ENCODE data around the gene DIS3L2. TPM values are rescaled to one million over a fixed set of nuclear protein-coding genes. Genes with fewer than 3 reads are reported as not detected.
A peak's percentile ranks its signal among the peaks of the same experiment; 100 is the strongest.

DIS3L2 gene
- total RNA-seq, 1 donor from 2014 or later = 24.0 TPM

GRCh38 chr2:232124309-232124708 is 162.8 kb downstream of the DIS3L2 start:
- H3K9me3 Mint-ChIP-seq (ENCODE audit: unreplicated experiment) = no peaks in the 10 kb centered on the region
- no peaks in the 10 kb centered on the region for H3K36me3 ChIP-seq (ENCODE audit: insufficient read depth, low read length)
- no peaks in the 10 kb centered on the region for H3K79me2 ChIP-seq (ENCODE audit: insufficient read depth, low read length)
- peaks cover 8% of the 10 kb centered on the region for H4K20me1 ChIP-seq (ENCODE audit: insufficient read depth, low read length)
- no peaks in the 10 kb centered on the region for H3K27me3 ChIP-seq (ENCODE audit: insufficient read depth, low read length)
- no peak overlapping the region for H3K4me3 ChIP-seq (ENCODE audit: insufficient read depth, low read depth, low read length)
- DNase-seq (ENCODE audit: low read depth) (no peak), FAIRE-seq (no peak)
- H3K4me1 Mint-ChIP-seq (ENCODE audit: low read depth, unreplicated experiment) = peaks cover 9% of the 10 kb centered on the region
- H3K27ac Mint-ChIP-seq (ENCODE audit: unreplicated experiment) = no peak overlapping the region
- H3K27ac ChIP-seq (ENCODE audit: low read depth, low read length) = no peak overlapping the region
- no peaks in the 10 kb centered on the region for H3K27me3 Mint-ChIP-seq (ENCODE audit: low read depth, unreplicated experiment)
- TF ChIP-seq, protein P1, sequence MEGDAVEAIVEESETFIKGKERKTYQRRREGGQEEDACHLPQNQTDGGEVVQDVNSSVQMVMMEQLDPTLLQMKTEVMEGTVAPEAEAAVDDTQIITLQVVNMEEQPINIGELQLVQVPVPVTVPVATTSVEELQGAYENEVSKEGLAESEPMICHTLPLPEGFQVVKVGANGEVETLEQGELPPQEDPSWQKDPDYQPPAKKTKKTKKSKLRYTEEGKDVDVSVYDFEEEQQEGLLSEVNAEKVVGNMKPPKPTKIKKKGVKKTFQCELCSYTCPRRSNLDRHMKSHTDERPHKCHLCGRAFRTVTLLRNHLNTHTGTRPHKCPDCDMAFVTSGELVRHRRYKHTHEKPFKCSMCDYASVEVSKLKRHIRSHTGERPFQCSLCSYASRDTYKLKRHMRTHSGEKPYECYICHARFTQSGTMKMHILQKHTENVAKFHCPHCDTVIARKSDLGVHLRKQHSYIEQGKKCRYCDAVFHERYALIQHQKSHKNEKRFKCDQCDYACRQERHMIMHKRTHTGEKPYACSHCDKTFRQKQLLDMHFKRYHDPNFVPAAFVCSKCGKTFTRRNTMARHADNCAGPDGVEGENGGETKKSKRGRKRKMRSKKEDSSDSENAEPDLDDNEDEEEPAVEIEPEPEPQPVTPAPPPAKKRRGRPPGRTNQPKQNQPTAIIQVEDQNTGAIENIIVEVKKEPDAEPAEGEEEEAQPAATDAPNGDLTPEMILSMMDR (IDR thresholded peaks at IDR 0.05; ENCODE audit: insufficient read depth, low read depth, low read length) = no peak
- no peak for TF ChIP-seq EZH2 (IDR thresholded peaks at IDR 0.05; ENCODE audit: insufficient read depth, low read length)
- H3K4me1 ChIP-seq (ENCODE audit: insufficient read depth, low read length) = peaks cover 3% of the 10 kb centered on the region
- H3K36me3 Mint-ChIP-seq (ENCODE audit: low read depth, unreplicated experiment) = peaks cover 4% of the 10 kb centered on the region
- no peak overlapping the region for H3K4me2 ChIP-seq (ENCODE audit: low read length)
- H3K9ac ChIP-seq (ENCODE audit: low read length) = no peak overlapping the region
- H3K4me3 Mint-ChIP-seq (ENCODE audit: unreplicated experiment) = no peak overlapping the region
- H3K9me3 ChIP-seq (ENCODE audit: insufficient read depth, low read depth, low read length) = no peaks in the 10 kb centered on the region
- no peak overlapping the region for H2AFZ ChIP-seq (ENCODE audit: low read depth, low read length)

DNA sequence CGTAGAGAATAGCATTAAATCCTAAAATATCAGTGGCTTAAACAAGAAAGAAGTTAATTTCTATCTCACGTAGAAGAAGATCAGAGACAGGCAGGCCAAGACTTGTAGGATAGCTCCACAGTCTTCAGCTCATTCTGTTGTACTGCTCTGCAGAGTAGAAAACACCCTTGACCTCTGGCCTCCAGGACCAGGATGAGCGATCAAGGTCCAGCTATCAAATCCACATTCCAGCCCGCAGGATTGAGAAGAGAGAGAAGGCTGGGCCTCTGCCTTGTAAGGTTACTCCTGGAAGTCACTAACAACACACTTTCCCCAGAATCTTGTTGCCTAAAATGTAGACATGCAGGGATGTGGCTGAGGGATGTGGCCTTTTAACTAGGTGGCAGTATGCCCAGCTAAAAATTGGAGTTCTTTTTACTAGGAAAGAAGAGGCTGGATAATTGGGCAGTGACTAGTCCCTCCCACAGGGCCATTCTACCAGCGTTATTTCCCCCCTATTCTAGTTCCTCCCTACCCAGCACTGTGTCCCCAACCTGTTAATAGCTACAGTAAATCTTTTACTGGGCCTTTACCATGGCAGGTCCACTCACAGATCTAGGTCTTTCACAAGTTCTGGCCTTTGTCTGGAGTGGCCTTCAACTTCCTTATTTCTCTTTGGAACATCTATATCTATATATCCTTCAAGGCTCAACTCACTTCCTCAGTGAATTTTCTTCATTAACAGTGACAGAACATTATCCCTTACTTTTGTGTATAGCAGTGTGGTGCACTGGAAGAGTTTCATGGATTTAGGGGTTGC is 165.0 kb downstream of the DIS3L2 start:
- no peaks in the 10 kb centered on the region for H3K9me3 Mint-ChIP-seq (ENCODE audit: unreplicated experiment)
- no peak overlapping the region for H3K4me3 Mint-ChIP-seq (ENCODE audit: unreplicated experiment)
- Histone ChIP-seq H3K27me3 (ENCODE audit: insufficient read depth, low read length) (no peaks in the 10 kb centered on the region), H3K27ac (ENCODE audit: low read depth, low read length) (no peak overlapping the region), H3K9me3 (ENCODE audit: insufficient read depth, low read depth, low read length) (no peaks in the 10 kb centered on the region), H3K4me1 (ENCODE audit: insufficient read depth, low read length) (no peaks in the 10 kb centered on the region), H4K20me1 (ENCODE audit: insufficient read depth, low read length) (peaks cover 3% of the 10 kb centered on the region), H3K4me2 (ENCODE audit: low read length) (no peak overlapping the region), H3K4me3 (ENCODE audit: insufficient read depth, low read depth, low read length) (no peak overlapping the region), H3K79me2 (ENCODE audit: insufficient read depth, low read length) (no peaks in the 10 kb centered on the region), H3K36me3 (ENCODE audit: insufficient read depth, low read length) (no peaks in the 10 kb centered on the region), H2AFZ (ENCODE audit: low read depth, low read length) (no peak overlapping the region), H3K9ac (ENCODE audit: low read length) (no peak overlapping the region)
- H3K36me3 Mint-ChIP-seq (ENCODE audit: low read depth, unreplicated experiment) = peaks cover 3% of the 10 kb centered on the region
- no peak for DNase-seq (ENCODE audit: low read depth)
- TF ChIP-seq, protein P1 (IDR thresholded peaks at IDR 0.05; ENCODE audit: insufficient read depth, low read depth, low read length) = no peak
- TF ChIP-seq EZH2 (IDR thresholded peaks at IDR 0.05; ENCODE audit: insufficient read depth, low read length) = no peak
- H3K27me3 Mint-ChIP-seq (ENCODE audit: low read depth, unreplicated experiment) = no peaks in the 10 kb centered on the region
- H3K27ac Mint-ChIP-seq (ENCODE audit: unreplicated experiment) = no peak overlapping the region
- no peak for FAIRE-seq
- H3K4me1 Mint-ChIP-seq (ENCODE audit: low read depth, unreplicated experiment) = no peaks in the 10 kb centered on the region

DNA sequence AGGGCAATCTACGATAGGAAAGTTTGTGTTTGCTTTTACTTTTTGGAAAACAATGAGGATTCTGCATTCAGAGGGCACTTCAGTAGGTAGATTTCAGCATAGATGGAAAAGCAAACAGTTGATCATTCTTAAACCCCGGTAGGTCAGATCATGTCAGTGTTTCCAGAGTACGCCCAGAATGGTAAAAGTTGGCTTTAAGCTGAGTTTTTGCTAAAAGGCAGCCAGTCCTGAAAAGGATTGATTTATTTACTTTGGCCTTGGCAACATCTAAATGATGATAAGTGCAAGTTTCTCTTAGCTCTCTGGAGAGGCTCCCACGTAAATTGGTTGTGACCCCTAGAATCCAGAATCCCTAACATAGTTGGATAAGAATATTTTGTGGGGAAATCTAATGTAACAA is 168.0 kb downstream of the DIS3L2 start:
- no peaks in the 10 kb centered on the region for H3K27me3 Mint-ChIP-seq (ENCODE audit: low read depth, unreplicated experiment)
- H3K36me3 Mint-ChIP-seq (ENCODE audit: low read depth, unreplicated experiment) = peaks cover 5% of the 10 kb centered on the region
- Histone ChIP-seq H3K9me3 (ENCODE audit: insufficient read depth, low read depth, low read length) (no peaks in the 10 kb centered on the region), H3K79me2 (ENCODE audit: insufficient read depth, low read length) (no peaks in the 10 kb centered on the region), H3K36me3 (ENCODE audit: insufficient read depth, low read length) (no peaks in the 10 kb centered on the region), H3K27me3 (ENCODE audit: insufficient read depth, low read length) (no peaks in the 10 kb centered on the region), H4K20me1 (ENCODE audit: insufficient read depth, low read length) (peaks cover 3% of the 10 kb centered on the region), H3K9ac (ENCODE audit: low read length) (no peak overlapping the region), H3K27ac (ENCODE audit: low read depth, low read length) (no peak overlapping the region), H3K4me3 (ENCODE audit: insufficient read depth, low read depth, low read length) (no peak overlapping the region), H3K4me1 (ENCODE audit: insufficient read depth, low read length) (no peaks in the 10 kb centered on the region), H2AFZ (ENCODE audit: low read depth, low read length) (no peak overlapping the region), H3K4me2 (ENCODE audit: low read length) (no peak overlapping the region)
- DNase-seq (ENCODE audit: low read depth) = peak; percentile 65
- H3K4me3 Mint-ChIP-seq (ENCODE audit: unreplicated experiment) = no peak overlapping the region
- no peaks in the 10 kb centered on the region for H3K4me1 Mint-ChIP-seq (ENCODE audit: low read depth, unreplicated experiment)
- no peak overlapping the region for H3K27ac Mint-ChIP-seq (ENCODE audit: unreplicated experiment)
- no peak for FAIRE-seq
- no peaks in the 10 kb centered on the region for H3K9me3 Mint-ChIP-seq (ENCODE audit: unreplicated experiment)
- TF ChIP-seq, protein P1 (IDR thresholded peaks at IDR 0.05; ENCODE audit: insufficient read depth, low read depth, low read length) = no peak
- no peak for TF ChIP-seq EZH2 (IDR thresholded peaks at IDR 0.05; ENCODE audit: insufficient read depth, low read length)
